Pancreas (tissue), 10 donors: ENCODE data around the gene GSK3A. TPM values are rescaled to one million over a fixed set of nuclear protein-coding genes. Genes with fewer than 3 reads are reported as not detected.
A peak's percentile ranks its signal among the peaks of the same experiment; 100 is the strongest.

Experiments
- ATAC-seq, 4 donors: fragments of 200-7000 bp; cut with Tn5 transposase; one replicate each; pipeline versions ENCODE4 v1.8.0 to v1.9.1; 2020; ENCODE audit warnings: mild to moderate bottlenecking in 4 of 4, moderate library complexity in 4 of 4
- DNase-seq, 6 donors: peaks; one replicate each; pipeline ENCODE4 v3.0.0-alpha.2; 2020
- FAIRE-seq: peaks from 2 replicates; lab custom pipeline; 2012; peaks lifted over from hg19 to GRCh38; lab: Jason Lieb, UNC
- H3K27ac ChIP-seq, 4 donors: fragments of 200-600 bp; sonication (generic); 1 replicate in 3 of 4; 2 replicates in 1 of 4; pipeline versions ENCODE4 v1.5.0 to v1.8.0; 2020
- H3K27me3 ChIP-seq, 4 donors: fragments of 200-600 bp; one replicate each; pipeline ENCODE4 v1.8.0; 2021
- H3K36me3 ChIP-seq, 3 donors: fragments of 200-600 bp; sonication (generic) in 1 of 3; one replicate each; pipeline versions ENCODE4 v1.5.0 to v1.8.0; 2020 to 2021
- H3K4me1 ChIP-seq, 3 donors: fragments of 200-600 bp; one replicate each; pipeline ENCODE4 v1.8.0; 2021
- H3K4me3 ChIP-seq, 4 donors: fragments of 200-600 bp; sonication (generic) in 2 of 4; one replicate each; pipeline versions ENCODE4 v1.5.0 to v1.8.0; 2020 to 2021
- H3K9me3 ChIP-seq, 4 donors: fragments of 200-600 bp; one replicate each; pipeline ENCODE4 v1.8.0; 2021
- WGBS, 2 donors: extraction: QIAGEN DNeasy Blood & Tissue Kit; methylation state at CpG; one replicate each; pipeline ENCODE4 v1.1.7; 2013; 5-methylcytosine and 5-hydroxymethylcytosine counted together
- intact Hi-C, 3 donors: fragments of 100-400 bp; cut with DNase I; formaldehyde crosslinking; loops; one replicate each; pipeline versions ENCODE4 v1.11.1 to v1.14.2; 2022
- polyA plus RNA-seq, 2 donors: library from polyadenylated mRNA; stranded (reverse); fragments of 200-250 nt; gene quantifications; one replicate each; pipeline ENCODE4 v1.2.3, GENCODE V29; 2013
- total RNA-seq, 6 donors: library from RNA; stranded (reverse); fragmentation: NEBNext Ultra II Directional in 4 of 6; extraction: Animal tissue kit (Norgen Biotek cat#: 25700) in 4 of 6; gene quantifications; one replicate each; pipeline versions ENCODE4 v1.2.1 to v1.2.4, GENCODE V29; 2021 to 2023
- TF ChIP-seq, protein P1 (sequence below), 4 donors: fragments of 200-600 bp; sonication (generic) in 3 of 4; IDR thresholded peaks; one replicate each; pipeline versions ENCODE4 v1.5.0 to v1.8.0; 2021; ENCODE audit warnings: antibody characterized with exemption in 4 of 4
- donor health status: healthy with polysubstance abuse.
- donor health status: DM: no; HTN: no; CAD: no; lungs with moderate emphysema.
- donor health status: DM: no; HTN: no; CAD: no.
- donor health status: control.
- donor health status: control.
- donor health status: Bipolar disorder and iron deficiency.
- donor health status: DM: yes; HTN: yes; CAD: no.
- donor health status: DM: no; HTN: no; CAD: no.
- donor health status: DM: no; HTN: no; CAD: no.
- donor health status: DM: yes; HTN: yes; CAD: no.

Gene GSK3A
- total and polyA plus RNA-seq, 8 donors: 9.9 to 27.6 (median 15.9) TPM

DNA sequence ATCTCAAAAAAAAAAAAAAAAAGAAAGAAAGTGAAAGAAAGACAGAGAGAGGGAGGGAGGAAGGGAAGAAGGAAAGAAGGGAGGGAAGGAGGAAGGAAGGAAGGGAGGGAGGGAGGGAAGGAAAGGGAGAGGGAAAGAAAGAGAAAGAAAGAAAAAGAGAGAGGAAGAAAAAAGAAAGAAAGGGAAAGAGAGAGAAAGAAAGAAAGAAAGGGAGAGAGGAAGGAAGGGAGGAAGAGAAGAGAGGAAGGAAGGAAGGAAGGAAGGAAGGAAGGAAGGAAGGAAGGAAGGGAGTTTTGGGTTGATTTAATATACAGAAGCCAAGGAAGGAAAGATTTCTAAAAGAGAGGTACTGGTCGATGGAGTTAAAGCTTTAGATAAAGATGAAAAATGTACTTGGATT is 53.7 kb downstream of the GSK3A start:
- Histone ChIP-seq H3K27me3 (no peaks in the 10 kb centered on the region), H3K4me1 (no peaks in the 10 kb centered on the region), H3K36me3 (no peaks in the 10 kb centered on the region), H3K4me3 (no peak overlapping the region), H3K27ac (no peak overlapping the region), H3K9me3 (no peaks in the 10 kb centered on the region)
- FAIRE-seq: no peak
- intact Hi-C loops: loop anchor here in 1 of 3 donors (10.0 kb wide), 1 partner anchor 54 kb away; the partner anchor contains the start of gene POU2F2
- no peak for ATAC-seq
- TF ChIP-seq, protein P1, sequence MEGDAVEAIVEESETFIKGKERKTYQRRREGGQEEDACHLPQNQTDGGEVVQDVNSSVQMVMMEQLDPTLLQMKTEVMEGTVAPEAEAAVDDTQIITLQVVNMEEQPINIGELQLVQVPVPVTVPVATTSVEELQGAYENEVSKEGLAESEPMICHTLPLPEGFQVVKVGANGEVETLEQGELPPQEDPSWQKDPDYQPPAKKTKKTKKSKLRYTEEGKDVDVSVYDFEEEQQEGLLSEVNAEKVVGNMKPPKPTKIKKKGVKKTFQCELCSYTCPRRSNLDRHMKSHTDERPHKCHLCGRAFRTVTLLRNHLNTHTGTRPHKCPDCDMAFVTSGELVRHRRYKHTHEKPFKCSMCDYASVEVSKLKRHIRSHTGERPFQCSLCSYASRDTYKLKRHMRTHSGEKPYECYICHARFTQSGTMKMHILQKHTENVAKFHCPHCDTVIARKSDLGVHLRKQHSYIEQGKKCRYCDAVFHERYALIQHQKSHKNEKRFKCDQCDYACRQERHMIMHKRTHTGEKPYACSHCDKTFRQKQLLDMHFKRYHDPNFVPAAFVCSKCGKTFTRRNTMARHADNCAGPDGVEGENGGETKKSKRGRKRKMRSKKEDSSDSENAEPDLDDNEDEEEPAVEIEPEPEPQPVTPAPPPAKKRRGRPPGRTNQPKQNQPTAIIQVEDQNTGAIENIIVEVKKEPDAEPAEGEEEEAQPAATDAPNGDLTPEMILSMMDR (IDR thresholded peaks at IDR 0.05): no peak
- DNase-seq: no peak
- 51 to 58% methylated on average over 1 of the region's 1 CpG for WGBS, 2 donors

DNA sequence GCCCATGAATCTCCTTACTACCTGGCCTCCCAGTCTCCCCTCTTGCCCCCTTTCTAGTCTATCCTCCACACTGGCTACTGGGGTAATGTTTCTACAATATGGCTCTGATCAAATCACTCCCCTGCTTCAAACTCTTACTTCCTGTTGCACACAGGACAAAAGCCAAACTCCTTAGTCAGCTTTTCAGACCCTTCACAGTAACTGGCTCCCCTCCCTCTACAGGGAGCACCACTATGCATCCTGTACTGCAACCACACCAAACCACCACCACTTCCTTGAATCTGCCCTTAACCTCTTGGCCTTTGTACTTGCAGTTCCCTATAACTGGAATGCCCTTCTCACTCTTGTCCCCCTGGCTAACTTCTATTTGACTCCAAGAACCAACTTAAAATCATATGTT is 57.1 kb downstream of the GSK3A start:
- DNase-seq (no peak), FAIRE-seq (no peak), ATAC-seq (peak in 2 of 4 donors; percentile 59)
- TF ChIP-seq, protein P1 (IDR thresholded peaks at IDR 0.05): no peak
- peaks cover 0 to 4% (median 0%) of the 10 kb centered on the region in 4 donors for H3K27me3 ChIP-seq
- no peak overlapping the region for H3K4me3 ChIP-seq
- H3K36me3 ChIP-seq: no peaks in the 10 kb centered on the region
- no peaks in the 10 kb centered on the region for H3K9me3 ChIP-seq
- H3K27ac ChIP-seq: no peak overlapping the region
- H3K4me1 ChIP-seq: no peaks in the 10 kb centered on the region
- intact Hi-C loops: loop anchor here in 1 of 3 donors (10.0 kb wide), 1 partner anchor 50 kb away; the partner anchor contains the start of gene POU2F2

DNA sequence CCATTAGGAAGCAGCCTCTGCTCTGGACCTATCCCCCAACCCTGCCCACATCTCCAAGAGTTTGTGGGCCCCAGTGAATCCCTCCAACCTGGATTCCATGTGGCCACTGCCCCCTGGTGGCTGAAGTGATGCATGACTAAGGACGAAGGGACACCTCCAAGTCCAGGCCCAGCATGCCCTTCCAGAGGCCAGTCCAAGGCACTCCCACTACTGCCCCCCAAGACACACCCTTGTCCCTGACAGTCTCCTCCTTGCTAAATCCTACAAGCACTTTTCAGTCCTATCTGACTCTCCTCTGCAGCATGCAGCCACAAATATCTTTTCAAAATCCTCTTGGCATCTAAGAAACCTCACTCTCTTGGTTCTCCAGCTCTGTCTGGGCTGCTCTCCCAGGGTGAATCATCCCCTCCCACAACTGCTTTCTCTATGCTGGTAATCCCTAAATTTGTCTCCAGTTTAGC is 58.0 kb downstream of the GSK3A start:
- peaks cover 0 to 10% (median 3%) of the 10 kb centered on the region in 4 donors for H3K27me3 ChIP-seq
- TF ChIP-seq, protein P1 (IDR thresholded peaks at IDR 0.05): peak; percentile 85 to 89 (median 88)
- no peaks in the 10 kb centered on the region for H3K36me3 ChIP-seq
- WGBS, 2 donors: 0% methylated on average over 1 of the region's 1 CpG
- no peak overlapping the region for H3K4me3 ChIP-seq
- no peaks in the 10 kb centered on the region for H3K9me3 ChIP-seq
- FAIRE-seq (no peak), ATAC-seq (peak; percentile 81 to 98 (median 94)), DNase-seq (peak; percentile 63 to 90 (median 82))
- no peak overlapping the region for H3K27ac ChIP-seq
- intact Hi-C loops: loop anchor here (5.0 to 10.0 kb wide), 2 partner anchors 50 to 52 kb away; partner anchors contain the start of gene POU2F2 (in 3 of the 3)
- H3K4me1 ChIP-seq: no peaks in the 10 kb centered on the region

Other genes starting within 250 kb of the GSK3A start
- under 1 TPM; 0.09 to 0.44 (median 0.32) TPM for gene ATP1A3, start 248.4 kb downstream of the GSK3A start, total RNA-seq
- 1 to 10 TPM in 1 of 2 donors, under 1 TPM in 1; 0.30 to 1.2 TPM for gene ATP1A3, start 248.4 kb downstream of the GSK3A start, polyA plus RNA-seq
- gene GRIK5, start 172.4 kb downstream of the GSK3A start, total RNA-seq: 1 to 10 TPM; 1.9 to 3.6 (median 3.1) TPM
- gene GRIK5, start 172.4 kb downstream of the GSK3A start, polyA plus RNA-seq: 10 to 100 TPM in 1 of 2 donors, 1 to 10 TPM in 1; 4.8 to 10.5 TPM
- 1 to 10 TPM; 3.9 to 8.5 (median 5.8) TPM for gene ZNF574, start 166.4 kb downstream of the GSK3A start, total RNA-seq
- 1 to 10 TPM; 4.9 to 6.2 TPM for gene ZNF574, start 166.4 kb downstream of the GSK3A start, polyA plus RNA-seq
- 1 to 10 TPM in 3 of 6 donors, under 1 TPM in 3; 0.56 to 5.6 (median 1.00) TPM for gene POU2F2, start 110.2 kb downstream of the GSK3A start, total RNA-seq
- gene POU2F2, start 110.2 kb downstream of the GSK3A start, polyA plus RNA-seq: 1 to 10 TPM; 1.7 to 1.9 TPM
- gene DEDD2, start 24.9 kb downstream of the GSK3A start, total RNA-seq: 10 to 100 TPM in 5 of 6 donors, 1 to 10 TPM in 1; 9.7 to 17.8 (median 12.8) TPM
- gene DEDD2, start 24.9 kb downstream of the GSK3A start, polyA plus RNA-seq: 10 to 100 TPM; 22.3 to 25.4 TPM
- gene ZNF526, start 22.3 kb downstream of the GSK3A start, total RNA-seq: 1 to 10 TPM; 5.0 to 7.5 (median 6.2) TPM
- gene ZNF526, start 22.3 kb downstream of the GSK3A start, polyA plus RNA-seq: 1 to 10 TPM; 2.4 to 3.9 TPM
- gene ERF, start 12.5 kb upstream of the GSK3A start, total RNA-seq: 10 to 100 TPM; 20.5 to 29.2 (median 22.2) TPM
- gene ERF, start 12.5 kb upstream of the GSK3A start, polyA plus RNA-seq: 10 to 100 TPM; 36.6 to 48.5 TPM
- 10 to 100 TPM; 27.7 to 37.6 (median 32.0) TPM for gene CIC, start 26.6 kb upstream of the GSK3A start, total RNA-seq
- 10 to 100 TPM; 47.1 to 65.0 TPM for gene CIC, start 26.6 kb upstream of the GSK3A start, polyA plus RNA-seq
- under 1 TPM; 0.12 to 0.69 (median 0.34) TPM for gene PRR19, start 59.5 kb upstream of the GSK3A start, total RNA-seq
- under 1 TPM; 0.34 to 0.99 TPM for gene PRR19, start 59.5 kb upstream of the GSK3A start, polyA plus RNA-seq
- gene PAFAH1B3, start 60.0 kb upstream of the GSK3A start, total RNA-seq: 10 to 100 TPM in 4 of 6 donors, 1 to 10 TPM in 2; 6.2 to 19.8 (median 10.2) TPM
- 10 to 100 TPM; 18.2 to 24.3 TPM for gene PAFAH1B3, start 60.0 kb upstream of the GSK3A start, polyA plus RNA-seq
- gene TMEM145, start 70.7 kb upstream of the GSK3A start, total RNA-seq: 1 to 10 TPM in 2 of 6 donors, under 1 TPM in 4; 0.46 to 1.5 (median 0.94) TPM
- 1 to 10 TPM; 2.2 to 8.2 TPM for gene TMEM145, start 70.7 kb upstream of the GSK3A start, polyA plus RNA-seq
- 10 to 100 TPM in 2 of 6 donors, 1 to 10 TPM in 4; 7.3 to 15.9 (median 9.0) TPM for gene MEGF8, start 83.0 kb upstream of the GSK3A start, total RNA-seq
- 10 to 100 TPM in 1 of 2 donors, 1 to 10 TPM in 1; 8.8 to 14.4 TPM for gene MEGF8, start 83.0 kb upstream of the GSK3A start, polyA plus RNA-seq
- 1 to 10 TPM in 1 of 6 donors, under 1 TPM in 4, not detected in 1; 0.32 to 1.9 (median 0.61) TPM for gene CNFN, start 147.7 kb upstream of the GSK3A start, total RNA-seq
- 1 to 10 TPM; 4.0 to 4.2 TPM for gene CNFN, start 147.7 kb upstream of the GSK3A start, polyA plus RNA-seq
- gene LIPE, start 184.8 kb upstream of the GSK3A start, total RNA-seq: 10 to 100 TPM in 1 of 6 donors, 1 to 10 TPM in 5; 1.6 to 14.4 (median 4.0) TPM
- gene LIPE, start 184.8 kb upstream of the GSK3A start, polyA plus RNA-seq: 10 to 100 TPM in 1 of 2 donors, 1 to 10 TPM in 1; 6.4 to 38.3 TPM
- gene CXCL17, start 200.3 kb upstream of the GSK3A start, total RNA-seq: 10 to 100 TPM in 4 of 6 donors, 1 to 10 TPM in 2; 5.1 to 42.1 (median 11.8) TPM
- 1 to 10 TPM; 4.3 to 4.7 TPM for gene CXCL17, start 200.3 kb upstream of the GSK3A start, polyA plus RNA-seq